Peyer's patch (tissue), 4 donors: ENCODE measurements around the gene CD164L2.

Experiments used
- CTCF ChIP-seq, 6 experiments: fragments of 450-650 bp in 4 of 6; fragments of 200-600 bp in 2 of 6; sonication (generic) in 1 of 6; IDR thresholded peaks; one replicate each; pipeline ENCODE4 v1.5.1; 2017 to 2019; ENCODE audit warnings: antibody characterized with exemption in 6 of 6, mild to moderate bottlenecking in 3 of 6, moderate library complexity in 1 of 6
- POLR2A ChIP-seq, 2 donors: fragments of 450-650 bp; IDR thresholded peaks; one replicate each; pipeline ENCODE4 v1.5.1; 2017; ENCODE audit warnings: antibody characterized with exemption in 2 of 2, mild to moderate bottlenecking in 2 of 2, moderate library complexity in 2 of 2

DNA sequence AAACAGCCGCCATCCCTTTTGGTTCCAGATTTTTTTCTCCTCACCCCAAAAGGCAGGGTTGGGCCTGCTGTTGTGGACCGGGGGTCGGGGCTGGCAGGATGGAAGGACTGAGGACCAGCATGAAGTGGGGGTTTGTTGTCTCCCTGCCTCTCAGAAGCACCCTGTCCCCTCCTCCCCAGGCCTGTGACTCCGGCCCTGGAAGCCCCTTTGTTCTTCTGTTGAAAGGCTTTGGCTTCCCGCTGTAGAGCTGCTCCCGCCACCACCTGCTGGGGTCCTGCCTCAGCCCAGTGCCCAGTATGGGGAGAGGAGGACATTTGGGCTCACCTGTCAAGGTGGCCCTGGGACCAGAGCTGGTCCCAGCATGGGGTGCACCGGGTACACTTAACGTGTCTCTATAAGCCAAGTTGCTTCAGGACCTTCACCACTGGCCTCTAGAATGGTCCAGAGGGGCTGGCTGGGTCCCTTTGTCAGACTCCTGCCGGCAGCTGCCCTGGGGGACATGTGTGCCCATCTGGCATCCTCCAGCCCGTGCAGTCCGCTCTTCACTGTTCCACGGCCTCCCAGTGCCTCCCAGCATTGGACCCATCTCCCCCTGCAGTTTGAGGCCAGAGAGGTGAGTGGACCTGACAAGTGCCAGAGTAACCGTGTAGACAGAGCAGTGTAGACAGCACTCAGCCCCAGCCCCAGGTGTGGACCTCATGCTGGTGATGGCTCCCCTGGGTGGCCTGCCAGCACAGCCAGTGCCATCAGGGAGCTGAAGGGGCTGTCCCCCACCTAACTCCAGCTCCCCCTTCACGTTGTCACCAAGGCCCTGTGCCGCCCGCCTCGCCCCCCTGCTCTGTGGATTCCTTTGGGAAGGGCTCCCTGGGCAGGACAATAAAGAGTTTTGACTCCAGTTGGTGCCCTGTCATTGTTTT lies 47.4 kb downstream of the CD164L2 start:
- no peak for TF ChIP-seq POLR2A (IDR thresholded peaks at IDR 0.05)
- TF ChIP-seq CTCF (IDR thresholded peaks at IDR 0.05): no peak
